Left ventricle myocardium inferior (tissue), 1 donor: ENCODE measurements around the gene CAB39L. TPM values are rescaled to one million over a fixed set of nuclear protein-coding genes. Genes with fewer than 3 reads are reported as not detected.

Experiments used
- DNase-seq: peaks from one replicate; pipeline ENCODE4 v3.0.0-alpha.2; 2020
- H3K27ac ChIP-seq: fragments of 200-600 bp; replicated peaks from 2 replicates; pipeline ENCODE4 v1.8.0; 2021
- H3K27me3 ChIP-seq: fragments of 200-600 bp; 2 replicates; pipeline ENCODE4 v1.8.0; 2021; ENCODE audit warnings: low read depth
- H3K36me3 ChIP-seq: fragments of 200-600 bp; 2 replicates; pipeline ENCODE4 v1.8.0; 2021
- H3K4me1 ChIP-seq: fragments of 200-600 bp; 2 replicates; pipeline ENCODE4 v1.8.0; 2021
- H3K4me3 ChIP-seq: fragments of 200-600 bp; 2 replicates; pipeline ENCODE4 v1.8.0; 2021; ENCODE audit warnings: mild to moderate bottlenecking, moderate library complexity
- H3K9me3 ChIP-seq: fragments of 200-600 bp; replicated peaks from 2 replicates; pipeline ENCODE4 v1.8.0; 2021
- intact Hi-C: fragments of 100-400 bp; cut with micrococcal nuclease; formaldehyde crosslinking; loops from one replicate; pipeline ENCODE4 v1.11.0; 2022
- total RNA-seq: library from RNA; stranded (reverse); fragmentation: NEBNext Ultra II Directional; extraction: Animal tissue kit (Norgen Biotek cat#: 25700); gene quantifications from one replicate; pipeline ENCODE4 v1.2.1, GENCODE V29; 2021
- TF ChIP-seq, protein P1 (sequence below): fragments of 200-600 bp; IDR thresholded peaks from 2 replicates; pipeline ENCODE4 v1.8.0; 2021; ENCODE audit warnings: antibody characterized with exemption, mild to moderate bottlenecking, borderline replicate concordance
- donor health status: DM: no; HTN: yes; CAD: no; lungs with severe emphysema.

Gene CAB39L
- total RNA-seq, 1 donor from 2014 or later, result 23.4 TPM

DNA sequence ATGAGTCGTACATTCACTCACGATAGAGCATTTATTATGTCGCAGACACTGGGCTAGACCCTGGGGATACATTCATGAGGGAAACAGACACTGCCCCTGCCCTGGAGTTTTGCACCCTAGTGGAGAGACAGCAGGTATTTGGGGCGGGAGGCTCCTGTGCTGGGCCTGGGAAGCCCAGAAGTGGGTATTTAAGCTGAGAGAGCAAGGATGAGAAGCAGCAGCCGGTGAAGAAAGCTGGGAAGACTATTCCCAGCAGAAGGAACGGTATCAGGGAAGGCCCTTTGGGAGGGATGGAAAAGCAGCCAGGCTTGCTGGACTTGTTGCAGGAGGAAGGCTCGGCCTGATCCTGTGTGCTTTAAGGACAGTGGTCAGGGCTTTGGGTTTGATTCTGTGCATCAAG is 141.6 kb downstream of the CAB39L start:
- TF ChIP-seq, protein P1, sequence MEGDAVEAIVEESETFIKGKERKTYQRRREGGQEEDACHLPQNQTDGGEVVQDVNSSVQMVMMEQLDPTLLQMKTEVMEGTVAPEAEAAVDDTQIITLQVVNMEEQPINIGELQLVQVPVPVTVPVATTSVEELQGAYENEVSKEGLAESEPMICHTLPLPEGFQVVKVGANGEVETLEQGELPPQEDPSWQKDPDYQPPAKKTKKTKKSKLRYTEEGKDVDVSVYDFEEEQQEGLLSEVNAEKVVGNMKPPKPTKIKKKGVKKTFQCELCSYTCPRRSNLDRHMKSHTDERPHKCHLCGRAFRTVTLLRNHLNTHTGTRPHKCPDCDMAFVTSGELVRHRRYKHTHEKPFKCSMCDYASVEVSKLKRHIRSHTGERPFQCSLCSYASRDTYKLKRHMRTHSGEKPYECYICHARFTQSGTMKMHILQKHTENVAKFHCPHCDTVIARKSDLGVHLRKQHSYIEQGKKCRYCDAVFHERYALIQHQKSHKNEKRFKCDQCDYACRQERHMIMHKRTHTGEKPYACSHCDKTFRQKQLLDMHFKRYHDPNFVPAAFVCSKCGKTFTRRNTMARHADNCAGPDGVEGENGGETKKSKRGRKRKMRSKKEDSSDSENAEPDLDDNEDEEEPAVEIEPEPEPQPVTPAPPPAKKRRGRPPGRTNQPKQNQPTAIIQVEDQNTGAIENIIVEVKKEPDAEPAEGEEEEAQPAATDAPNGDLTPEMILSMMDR, result no peak
- intact Hi-C loops, result loop anchor here (5.0 to 10.0 kb wide), 2 partner anchors 133 to 305 kb away; no protein-coding TSS in a partner anchor
- H3K27me3 ChIP-seq, result no peaks in the 10 kb centered on the region
- H3K4me1 ChIP-seq, result peaks cover 30% of the 10 kb centered on the region
- no peak for DNase-seq
- peak overlapping the region; percentile 52 for H3K27ac ChIP-seq
- H3K36me3 ChIP-seq, result no peaks in the 10 kb centered on the region
- no peak overlapping the region for H3K4me3 ChIP-seq
- H3K9me3 ChIP-seq, result no peaks in the 10 kb centered on the region

DNA sequence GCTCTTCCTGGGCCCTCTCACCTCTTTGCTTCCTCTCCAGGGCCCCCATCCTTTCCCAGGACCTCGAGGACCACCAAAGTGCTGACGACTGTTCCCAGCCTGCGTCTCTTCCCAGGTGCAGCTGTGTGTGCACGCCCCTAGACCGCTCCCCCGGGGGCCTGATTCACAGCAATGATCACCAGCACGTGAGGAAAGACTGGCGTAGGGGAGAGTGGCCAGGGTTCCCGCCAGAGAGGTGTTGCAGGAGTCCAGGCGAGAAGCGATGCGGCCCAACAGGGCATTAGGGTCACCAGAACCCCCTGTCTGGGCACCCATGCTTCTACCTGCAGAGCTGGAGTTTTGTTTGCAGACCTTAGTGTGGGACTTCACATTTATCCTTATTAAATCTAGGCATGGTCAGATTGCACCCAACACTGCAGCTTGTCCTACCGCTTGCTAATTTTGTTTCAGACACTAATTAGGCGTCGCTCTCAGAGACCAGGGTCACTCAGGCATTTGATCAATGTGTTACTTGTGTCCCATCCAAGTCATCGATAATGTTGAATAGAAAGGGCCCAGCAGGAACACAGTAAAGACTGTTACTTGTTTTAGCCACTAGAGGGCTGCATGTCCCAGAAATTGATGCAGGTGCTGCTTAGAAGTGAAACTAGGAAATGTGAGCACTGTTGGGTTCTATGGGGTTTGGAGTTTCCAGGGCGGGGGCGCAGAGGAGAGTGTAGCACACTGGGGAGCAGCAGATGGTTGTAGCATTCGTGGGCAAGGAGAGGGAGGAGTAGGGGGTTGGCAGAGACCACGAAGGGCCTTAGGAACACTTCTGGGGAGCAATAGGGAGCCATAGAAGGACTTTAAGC is 142.9 kb downstream of the CAB39L start:
- Histone ChIP-seq H3K9me3 (no peaks in the 10 kb centered on the region), H3K36me3 (no peaks in the 10 kb centered on the region), H3K4me1 (peaks cover 21% of the 10 kb centered on the region), H3K27ac (peak overlapping the region; percentile 52), H3K4me3 (peak overlapping the region; percentile 55), H3K27me3 (no peaks in the 10 kb centered on the region)
- no peak for DNase-seq
- TF ChIP-seq, protein P1, result peak; percentile 89
- intact Hi-C loops, result loop anchor here (5.0 to 10.0 kb wide), 2 partner anchors 134 to 306 kb away; no protein-coding TSS in a partner anchor

DNA sequence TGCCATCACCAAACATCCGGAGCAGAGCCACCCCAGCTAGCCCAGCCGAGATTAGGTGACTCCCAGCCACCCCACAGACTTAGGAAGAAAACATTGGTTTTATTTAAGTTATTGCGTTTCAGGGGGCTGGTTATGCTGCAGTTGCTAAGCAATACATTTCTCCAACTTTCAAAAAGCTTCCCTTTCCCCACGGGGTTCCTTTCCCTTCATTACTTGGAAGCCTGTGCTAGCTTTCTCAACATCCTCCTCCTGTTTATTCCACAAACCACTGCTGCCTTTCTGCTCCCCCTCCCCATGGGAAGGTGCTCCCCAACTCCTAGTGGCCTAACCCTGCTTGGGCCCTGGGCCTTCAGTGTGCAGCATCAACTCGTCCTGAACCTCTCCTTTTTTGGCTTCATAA is 143.6 kb downstream of the CAB39L start:
- intact Hi-C loops, result loop anchor here (5.0 to 10.0 kb wide), 2 partner anchors 135 to 307 kb away; no protein-coding TSS in a partner anchor
- no peak overlapping the region for H3K27ac ChIP-seq

DNA sequence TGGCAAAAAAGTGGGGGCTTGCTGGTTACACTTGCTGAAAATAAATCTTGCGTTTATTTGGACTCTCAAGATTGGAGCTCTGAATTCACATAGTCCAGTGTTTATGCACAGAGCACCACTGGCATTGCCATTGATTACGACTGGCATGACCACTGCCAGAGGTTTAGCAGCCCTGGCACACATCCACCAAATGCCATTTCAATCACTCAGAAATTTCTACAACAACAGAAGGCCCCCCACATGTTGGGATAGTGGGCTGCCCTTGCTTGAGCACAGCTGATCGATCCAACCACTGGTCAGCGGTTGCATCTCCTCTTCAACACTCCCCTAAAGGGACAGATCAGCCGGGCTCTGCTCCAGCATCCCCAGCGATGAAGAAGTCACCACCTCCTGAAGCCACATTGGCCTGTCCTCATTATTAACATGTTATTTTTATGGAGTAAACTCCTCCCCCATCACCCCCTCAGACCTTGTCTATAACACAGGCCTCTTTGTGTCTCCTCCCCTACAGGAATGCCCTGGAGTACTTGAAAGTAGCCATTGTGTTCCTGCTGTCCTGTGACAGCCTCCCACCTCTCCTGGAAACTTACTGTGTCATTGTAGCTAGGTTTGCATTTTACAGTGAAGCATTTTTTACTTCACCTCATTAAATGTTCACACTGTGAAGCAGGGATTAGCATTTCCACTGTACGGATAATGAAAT is 144.8 kb downstream of the CAB39L start:
- H3K27ac ChIP-seq, result no peak overlapping the region
- DNase-seq, result no peak
- peaks cover 15% of the 10 kb centered on the region for H3K4me1 ChIP-seq
- no peaks in the 10 kb centered on the region for H3K9me3 ChIP-seq
- intact Hi-C loops, result no loop called here
- no peaks in the 10 kb centered on the region for H3K36me3 ChIP-seq
- no peak overlapping the region for H3K4me3 ChIP-seq
- TF ChIP-seq, protein P1, result no peak
- no peaks in the 10 kb centered on the region for H3K27me3 ChIP-seq

More for the DNA sequence above, 143.6 kb downstream of the CAB39L start:
- H3K27me3 ChIP-seq, result no peaks in the 10 kb centered on the region
- no peaks in the 10 kb centered on the region for H3K36me3 ChIP-seq
- H3K9me3 ChIP-seq, result no peaks in the 10 kb centered on the region
- DNase-seq, result no peak
- peaks cover 21% of the 10 kb centered on the region for H3K4me1 ChIP-seq
- H3K4me3 ChIP-seq, result no peak overlapping the region
- TF ChIP-seq, protein P1, result no peak

DNA sequence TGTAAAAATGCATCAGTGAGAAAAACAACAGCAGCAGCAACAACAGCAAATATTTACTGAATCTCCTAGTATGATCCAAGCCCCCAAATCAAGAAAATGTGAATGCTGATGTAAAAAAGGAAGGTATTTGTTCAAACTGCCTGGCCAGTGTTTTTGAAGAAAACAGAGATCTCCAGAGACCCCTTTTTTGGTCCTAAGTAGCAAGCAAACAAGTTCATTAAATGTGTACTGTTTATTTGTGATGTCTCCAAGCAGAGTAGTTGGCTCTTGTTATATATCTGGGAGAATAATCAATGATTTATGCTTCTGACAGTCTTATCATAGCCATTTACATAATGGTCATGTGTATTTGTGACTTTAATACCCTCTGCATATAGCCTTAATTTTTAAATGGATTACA is 145.4 kb downstream of the CAB39L start:
- Histone ChIP-seq H3K4me3 (no peak overlapping the region), H3K9me3 (no peaks in the 10 kb centered on the region), H3K4me1 (peaks cover 9% of the 10 kb centered on the region), H3K36me3 (no peaks in the 10 kb centered on the region), H3K27ac (no peak overlapping the region), H3K27me3 (no peaks in the 10 kb centered on the region)
- DNase-seq, result no peak
- TF ChIP-seq, protein P1, result no peak
- intact Hi-C loops, result no loop called here
